Measurements from ENCODE around the gene CFAP73. TPM values are rescaled to one million over a fixed set of nuclear protein-coding genes. Genes with fewer than 3 reads are reported as not detected.

CFAP73 gene
- total RNA-seq = under 1 TPM; 0.17 to 0.38 TPM

DNA sequence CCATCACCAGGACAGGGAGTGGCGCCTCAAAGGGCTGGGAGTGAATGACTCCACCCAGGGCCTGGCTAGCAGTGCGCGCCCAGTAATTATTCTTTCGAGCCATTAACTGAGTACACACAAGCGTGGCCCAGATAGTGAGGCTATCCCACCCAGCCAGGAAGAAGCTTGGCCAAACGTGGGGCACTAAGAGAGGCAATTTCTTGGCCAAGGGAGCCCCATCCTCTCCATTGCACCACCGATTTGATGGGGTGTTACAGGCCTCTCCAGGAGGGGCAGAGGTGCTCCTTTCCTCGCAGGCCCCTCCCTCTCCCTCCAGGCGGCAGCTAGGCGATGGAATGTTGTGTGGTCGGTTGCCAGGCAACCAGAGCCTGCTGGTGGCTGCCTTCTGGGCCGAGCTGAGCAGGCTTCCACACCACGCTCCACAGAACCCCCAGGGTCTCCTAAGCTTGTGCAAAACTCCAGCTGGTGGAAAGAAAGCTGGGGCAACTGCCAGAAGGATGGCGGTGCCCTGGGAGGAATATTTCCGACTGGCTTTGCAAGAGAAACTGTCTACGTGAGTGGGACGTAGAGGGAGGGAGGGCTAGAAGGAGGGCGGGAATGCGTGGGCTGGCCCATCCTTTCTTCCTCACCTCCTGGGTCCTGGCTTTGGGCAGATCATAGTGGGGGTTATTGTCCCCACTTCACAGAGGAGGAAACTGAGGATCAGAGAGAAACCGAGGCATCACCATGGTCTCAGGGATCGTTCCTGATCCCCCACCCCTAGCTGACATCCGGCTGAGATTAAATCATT is at the start of gene CFAP73:
Gene CFAP73 (plus strand): TSS at position 364 of the 790 bp plus-strand sequence. CDS start 134 bp downstream, at position 498.
- ChIA-PET POLR2A (interaction anchor here (0.5 kb wide), 1 partner anchor 62 kb away, joined by 7 read pairs; no protein-coding TSS in a partner anchor), CTCF (interaction anchor here (0.5 kb wide), 1 partner anchor 1132 kb away, joined by 3 read pairs; no protein-coding TSS in a partner anchor)

DNA sequence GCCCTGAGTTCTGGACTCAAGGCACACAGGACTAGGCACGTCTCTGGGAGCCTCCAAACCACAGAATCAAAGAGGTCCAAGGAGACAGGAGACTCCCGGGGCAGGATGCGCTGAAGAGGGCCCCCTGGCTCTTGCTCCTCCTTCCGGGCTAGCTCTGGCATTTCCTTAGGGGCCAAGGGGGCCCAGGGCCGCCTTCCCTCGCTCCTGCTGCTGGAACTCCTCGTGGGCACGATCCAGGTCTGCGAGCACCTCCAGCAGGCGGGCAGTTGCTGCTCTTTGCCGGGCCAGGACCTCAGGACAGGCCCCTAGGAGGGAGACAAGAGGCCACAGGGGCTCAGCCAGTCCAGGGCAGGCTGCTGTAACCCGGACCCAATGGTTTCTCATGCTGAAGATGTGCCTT is 49.8 kb upstream of the CFAP73 start:
- ChIA-PET CTCF (interaction anchor here (0.5 to 2.5 kb wide), 5 partner anchors 11 to 267 kb away, joined by 3 to 22 read pairs (median 6); no protein-coding TSS in a partner anchor), POLR2A (no interaction called here)

DNA sequence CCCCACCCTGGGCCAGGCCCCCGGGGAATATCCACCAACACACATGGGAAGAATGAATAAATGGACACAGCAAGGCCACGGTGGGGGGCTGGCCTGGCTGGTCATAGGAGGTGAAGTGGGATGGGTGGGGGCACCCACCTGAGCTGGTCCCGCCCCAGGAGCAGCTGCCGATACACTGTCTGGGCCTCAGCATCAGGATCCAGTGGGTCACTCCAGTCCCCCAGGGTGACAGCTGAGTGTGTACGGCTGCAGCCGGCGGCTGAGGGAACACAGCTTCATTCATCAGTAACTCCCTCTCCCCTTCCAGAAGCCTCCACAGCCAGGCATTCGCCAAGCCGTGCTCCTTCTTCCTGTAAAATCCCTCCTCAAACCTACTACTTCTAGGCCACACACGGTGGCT is 47.8 kb upstream of the CFAP73 start:
- ChIA-PET CTCF (interaction anchor here (1.4 kb wide), 2 partner anchors 53 to 109 kb away, joined by 4 to 5 read pairs; no protein-coding TSS in a partner anchor), POLR2A (interaction anchor here (0.6 kb wide), 1 partner anchor 36 kb away, joined by 3 read pairs; no protein-coding TSS in a partner anchor)

DNA sequence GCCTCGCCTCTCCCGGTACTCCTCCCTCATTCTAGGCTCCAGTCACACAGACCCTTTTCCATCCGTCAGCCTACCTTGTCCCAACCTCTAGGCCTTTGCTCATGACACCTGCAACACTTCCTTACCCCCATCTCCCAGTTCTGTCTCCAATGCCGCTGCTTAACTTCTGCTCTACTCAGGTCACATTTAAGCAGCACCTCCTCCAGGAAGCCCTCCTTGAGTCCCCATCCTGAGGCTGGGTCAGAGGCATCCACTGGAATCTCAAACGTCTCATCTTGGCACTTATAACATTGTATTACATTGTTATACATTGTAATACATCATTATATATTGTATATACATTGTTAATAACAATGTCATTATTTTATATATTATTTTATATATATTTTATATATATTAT is 46.7 kb upstream of the CFAP73 start:
- ChIA-PET POLR2A (no interaction called here), CTCF (interaction anchor here (1.4 kb wide), 2 partner anchors 109 to 110 kb away, joined by 3 to 4 read pairs; no protein-coding TSS in a partner anchor)

DNA sequence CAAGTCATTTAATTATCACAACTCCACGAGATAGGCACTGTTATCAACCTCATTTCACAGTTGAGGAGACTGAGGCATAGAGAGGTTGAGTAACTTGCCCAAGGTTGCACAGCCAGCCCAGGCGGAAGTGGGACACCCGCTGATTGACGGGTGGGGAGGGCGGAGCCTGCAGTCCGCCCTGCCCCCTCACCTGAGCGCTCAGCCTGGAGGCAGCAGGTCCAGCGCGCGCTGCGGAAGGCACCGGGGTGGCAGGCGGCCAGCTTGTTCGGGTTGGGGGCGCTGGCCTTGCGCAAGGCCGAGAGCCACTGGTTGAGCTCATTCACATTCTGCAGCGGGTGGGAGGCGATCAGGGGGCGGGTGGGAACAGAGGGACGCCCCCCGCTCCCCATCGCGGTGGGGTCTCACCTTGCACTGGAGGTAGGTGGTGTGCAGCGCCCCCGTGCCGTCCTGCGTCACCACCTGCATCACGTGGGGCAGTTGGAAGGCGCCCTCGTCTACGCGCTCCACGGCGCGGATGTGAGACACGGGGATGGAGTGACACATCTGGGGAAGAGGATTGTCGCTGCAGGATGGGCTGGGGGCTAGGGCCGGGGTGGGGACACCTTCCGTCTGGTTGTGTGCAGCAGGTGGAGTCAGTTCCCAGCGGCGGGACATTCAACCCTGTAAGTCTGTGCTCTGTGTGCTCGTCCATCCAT is 45.6 kb upstream of the CFAP73 start:
- ChIA-PET CTCF (interaction anchor here (0.8 to 1.4 kb wide), 3 partner anchors 12 to 111 kb away, joined by 3 read pairs; no protein-coding TSS in a partner anchor), POLR2A (interaction anchor here (0.8 kb wide), 1 partner anchor 81 kb away, joined by 3 read pairs; the partner anchor contains the start of genes DDX54 and RITA1)

DNA sequence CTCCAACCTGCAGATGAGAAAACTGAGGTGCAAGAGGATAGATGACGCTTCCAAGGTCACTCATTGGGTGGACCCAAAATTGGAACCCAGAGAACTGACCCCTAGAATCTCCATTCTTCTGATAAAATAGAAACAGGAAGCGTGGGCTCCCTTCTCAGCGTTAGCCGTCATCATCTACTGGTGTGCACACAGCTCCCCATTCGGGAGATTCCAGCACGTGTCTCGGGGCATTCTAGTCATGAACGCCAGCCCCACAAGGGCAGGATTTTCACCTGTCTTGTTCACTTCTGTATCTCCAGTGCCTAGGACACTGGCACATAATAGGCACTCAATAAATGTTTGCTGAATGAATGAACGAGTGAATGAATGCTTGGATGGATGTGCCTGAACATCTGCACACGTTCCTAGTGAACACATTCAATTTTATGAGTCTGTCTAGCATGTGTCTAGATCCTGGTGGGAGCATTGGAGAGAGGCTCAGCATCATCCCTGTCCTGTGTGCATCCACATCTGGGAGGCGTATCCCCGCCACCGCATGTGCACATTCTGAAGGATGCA is 44.5 kb upstream of the CFAP73 start:
- ChIA-PET CTCF (interaction anchor here (0.7 to 0.8 kb wide), 2 partner anchors 13 to 123 kb away, joined by 3 read pairs; no protein-coding TSS in a partner anchor), POLR2A (no interaction called here)

DNA sequence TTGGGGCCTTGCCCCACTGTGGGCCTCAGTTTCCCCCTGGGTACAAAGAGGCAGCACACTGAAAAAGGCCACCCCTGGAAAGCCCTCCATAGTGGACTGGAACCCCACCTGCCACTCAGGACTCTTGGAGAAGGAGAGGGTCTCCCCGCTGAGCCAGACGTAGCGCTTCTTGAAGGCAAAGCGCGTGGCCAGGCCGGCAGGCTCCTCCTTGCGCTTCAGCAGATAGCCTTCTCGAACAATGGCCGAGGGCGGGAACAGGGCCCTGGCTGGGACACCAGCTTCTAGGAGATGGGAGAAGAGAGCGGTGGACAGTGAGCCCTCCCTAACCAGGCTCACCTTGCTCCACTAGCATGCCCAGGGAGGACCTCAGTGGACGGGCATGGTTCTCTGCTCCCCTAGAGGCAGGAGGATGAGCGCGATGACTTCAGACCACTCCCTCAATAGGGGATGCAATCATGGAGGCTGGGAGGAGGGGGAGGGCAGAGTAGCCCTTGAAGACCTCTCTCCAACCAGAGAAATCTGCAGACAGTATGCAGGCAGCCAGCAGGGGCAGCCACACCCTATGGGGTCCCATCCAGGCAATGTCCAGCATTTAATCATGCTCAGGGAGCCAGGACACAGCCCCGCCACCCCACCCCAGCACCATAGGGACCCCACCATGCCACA is 43.8 kb upstream of the CFAP73 start:
- ChIA-PET CTCF (no interaction called here), POLR2A (no interaction called here)

DNA sequence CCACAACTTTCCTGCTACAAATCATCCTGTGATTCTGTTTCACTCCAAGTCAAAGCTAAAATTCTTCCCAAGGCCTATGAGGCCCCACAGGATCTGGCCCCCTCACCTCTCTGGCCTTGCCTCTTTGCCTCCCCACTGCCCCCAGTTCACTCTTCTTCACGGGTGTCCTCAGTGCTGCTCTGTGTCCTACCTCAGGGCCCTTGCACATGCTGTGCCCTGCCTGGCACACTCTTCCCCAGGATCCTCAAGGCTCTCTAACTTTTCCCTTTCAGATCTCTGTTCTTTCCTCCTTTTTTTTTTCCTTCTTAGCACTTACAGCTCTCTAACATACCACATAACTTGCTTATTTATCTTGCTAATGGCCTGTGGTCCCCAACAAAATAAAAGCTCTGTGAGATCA is 43.2 kb upstream of the CFAP73 start:
- ChIA-PET CTCF (interaction anchor here (1.1 kb wide), 1 partner anchor 68 kb away, joined by 3 read pairs; no protein-coding TSS in a partner anchor), POLR2A (no interaction called here)

DNA sequence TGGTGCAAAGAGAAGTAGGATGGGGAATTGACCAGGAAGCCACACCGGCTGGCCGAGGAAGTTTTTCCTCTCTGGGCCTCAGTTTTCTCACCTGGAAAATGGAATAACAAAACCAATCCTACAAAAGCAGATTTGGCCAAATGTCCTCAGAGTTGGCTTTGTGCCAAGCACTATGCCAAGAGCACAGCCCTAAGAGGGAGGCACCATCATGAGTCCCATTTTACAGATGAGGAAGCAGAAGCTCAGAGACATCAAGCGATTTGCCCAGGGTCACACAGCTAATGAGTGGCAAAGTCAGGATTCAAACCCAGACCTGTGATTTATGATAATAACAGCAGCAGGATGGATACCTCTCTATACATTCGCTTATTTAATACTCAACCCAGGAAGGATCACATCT is 41.2 kb upstream of the CFAP73 start:
- ChIA-PET POLR2A (interaction anchor here (0.7 kb wide), 1 partner anchor 47 kb away, joined by 4 read pairs; no protein-coding TSS in a partner anchor), CTCF (no interaction called here)

DNA sequence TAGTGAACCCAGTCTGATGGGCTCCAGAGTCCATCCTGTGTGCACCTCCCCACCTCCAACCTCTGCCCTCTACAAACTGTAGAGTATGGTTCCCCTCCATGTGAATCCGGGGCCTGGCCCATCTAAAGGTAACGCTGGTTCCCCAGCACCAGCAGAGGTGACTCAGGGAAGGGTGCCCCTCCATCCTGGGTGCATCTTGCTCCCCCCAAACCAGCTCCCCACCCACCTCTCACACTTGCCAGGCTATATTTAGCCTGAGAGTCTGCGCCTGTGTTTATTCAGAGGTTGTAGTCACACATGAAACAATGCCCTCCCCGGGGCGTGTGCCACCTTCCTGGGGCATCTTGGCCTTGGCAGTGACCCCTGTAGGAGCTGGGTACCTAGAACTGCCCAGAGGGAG is 40.2 kb upstream of the CFAP73 start:
- POLR2A ChIA-PET = interaction anchor here (0.6 kb wide), 1 partner anchor 64 kb away, joined by 4 read pairs; no protein-coding TSS in a partner anchor
- CTCF ChIA-PET = no interaction called here

DNA sequence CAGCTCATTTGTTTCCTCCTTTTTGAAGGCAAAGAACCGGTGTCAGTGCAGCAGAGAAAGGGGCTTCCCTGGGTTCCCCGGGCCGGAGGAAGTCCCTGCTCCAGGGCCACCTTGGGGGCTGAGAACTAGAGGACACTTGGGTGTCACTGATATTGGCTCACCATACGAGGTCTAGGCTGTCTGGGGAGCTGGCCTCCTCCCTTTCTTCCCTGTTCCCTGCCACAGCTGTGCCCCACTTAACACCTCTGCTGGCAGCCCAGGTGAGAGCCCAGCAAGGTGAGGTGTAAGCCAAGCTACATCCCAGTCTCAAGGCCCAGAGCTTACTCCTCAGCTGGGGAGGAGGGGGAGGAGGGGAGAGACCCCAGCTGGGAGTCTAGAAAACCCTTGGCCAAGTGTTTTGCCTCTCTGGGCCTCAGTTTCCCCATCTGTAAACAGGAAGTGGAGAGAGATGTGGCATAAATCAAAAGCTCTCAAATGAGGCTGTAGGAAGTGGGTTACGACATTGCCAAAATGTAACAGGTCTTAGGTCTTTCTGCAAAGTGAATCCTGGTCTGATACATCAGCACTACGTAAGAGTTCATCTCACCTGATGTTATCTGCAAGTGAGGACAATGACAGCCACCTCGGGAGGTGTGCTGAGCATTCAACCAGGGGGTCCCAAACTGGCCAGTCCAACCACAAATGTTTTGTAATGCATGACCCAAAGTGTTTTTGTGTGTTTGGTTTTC is 39.5 kb upstream of the CFAP73 start:
- CTCF ChIA-PET = no interaction called here
- POLR2A ChIA-PET = interaction anchor here (0.6 kb wide), 1 partner anchor 64 kb away, joined by 4 read pairs; no protein-coding TSS in a partner anchor

DNA sequence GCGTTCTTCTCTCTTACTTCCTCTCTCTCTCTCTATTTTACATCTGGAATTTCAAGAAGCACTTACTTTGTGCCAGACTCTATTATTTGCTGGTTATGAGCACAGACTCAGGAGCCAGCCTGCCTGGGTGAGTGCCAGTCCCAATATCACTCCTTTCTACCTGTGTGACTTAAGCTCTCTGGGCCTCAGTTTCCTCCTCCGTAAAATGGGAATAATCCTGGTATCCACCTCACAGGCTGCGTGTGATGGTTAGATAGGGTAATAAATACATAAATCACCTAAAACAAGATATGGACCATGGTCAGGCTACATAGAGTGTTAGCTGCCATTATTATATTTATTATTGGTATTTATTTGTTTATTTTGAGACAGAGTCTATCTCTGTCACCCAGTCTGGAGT is 38.3 kb upstream of the CFAP73 start:
- CTCF ChIA-PET = no interaction called here
- POLR2A ChIA-PET = no interaction called here

DNA sequence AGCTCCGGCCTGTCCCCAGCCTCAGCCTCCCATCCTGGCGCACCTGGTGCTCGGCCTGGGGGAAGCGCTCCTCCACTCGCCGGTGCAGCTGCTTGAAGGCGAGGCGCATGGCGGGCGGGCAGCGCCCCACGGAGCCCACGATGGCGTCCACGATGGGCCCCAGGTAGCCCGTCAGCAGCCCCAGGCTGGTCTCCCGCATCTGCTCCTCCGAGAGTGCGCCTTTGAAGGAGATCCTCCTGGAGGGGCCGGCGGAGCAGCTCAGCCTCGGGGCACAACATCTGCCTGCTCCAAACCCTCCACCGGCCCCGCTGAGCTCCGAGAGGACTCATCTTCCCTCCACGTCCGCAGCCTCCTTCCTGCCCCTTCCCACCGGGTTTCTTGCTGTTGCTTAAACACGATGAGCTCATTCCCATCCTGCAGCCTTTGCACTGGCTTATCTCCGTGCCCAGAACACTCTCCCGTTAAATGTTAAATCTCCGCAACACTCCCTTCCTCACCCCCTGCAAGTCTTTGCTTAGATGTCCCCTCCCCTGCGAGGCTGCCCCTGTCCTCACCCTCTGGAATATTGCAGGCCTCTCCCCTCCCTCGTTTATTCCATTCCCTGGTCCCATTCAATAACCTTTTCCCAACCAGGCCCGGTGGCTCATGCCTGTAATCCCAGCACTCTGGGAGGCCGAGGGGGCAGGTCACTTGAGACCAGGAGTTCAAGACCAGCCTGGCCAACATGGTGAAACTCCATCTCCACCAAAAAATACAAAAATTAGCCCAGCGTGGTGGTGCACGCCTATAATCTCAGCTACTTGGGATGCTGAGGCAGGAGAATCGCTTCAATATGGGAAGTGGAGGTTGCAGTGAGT is 37.3 kb upstream of the CFAP73 start:
- CTCF ChIA-PET = interaction anchor here (1.0 kb wide), 1 partner anchor 10 kb away, joined by 3 read pairs; no protein-coding TSS in a partner anchor
- POLR2A ChIA-PET = no interaction called here

DNA sequence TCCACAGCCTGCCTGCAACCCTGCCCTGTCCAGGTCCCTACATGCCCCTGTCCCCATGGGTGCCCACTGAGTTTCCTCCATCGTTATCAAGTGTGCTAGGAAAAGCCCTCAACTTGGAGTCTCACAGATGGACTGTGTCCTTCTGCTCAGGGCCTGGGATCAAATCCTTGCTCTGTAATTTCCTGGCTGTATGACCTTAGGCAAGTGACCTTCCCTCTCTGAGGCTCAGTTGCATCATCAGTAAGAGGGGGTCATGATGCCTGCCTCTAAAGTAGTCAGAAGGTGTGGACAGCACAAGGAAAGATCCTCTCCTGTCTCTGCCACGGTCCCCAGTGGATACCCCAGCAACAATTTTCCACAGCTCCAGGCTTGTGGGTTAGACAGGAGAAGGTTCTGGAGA is 36.1 kb upstream of the CFAP73 start:
- POLR2A ChIA-PET = no interaction called here
- CTCF ChIA-PET = interaction anchor here (0.9 kb wide), 1 partner anchor 15 kb away, joined by 3 read pairs; no protein-coding TSS in a partner anchor

DNA sequence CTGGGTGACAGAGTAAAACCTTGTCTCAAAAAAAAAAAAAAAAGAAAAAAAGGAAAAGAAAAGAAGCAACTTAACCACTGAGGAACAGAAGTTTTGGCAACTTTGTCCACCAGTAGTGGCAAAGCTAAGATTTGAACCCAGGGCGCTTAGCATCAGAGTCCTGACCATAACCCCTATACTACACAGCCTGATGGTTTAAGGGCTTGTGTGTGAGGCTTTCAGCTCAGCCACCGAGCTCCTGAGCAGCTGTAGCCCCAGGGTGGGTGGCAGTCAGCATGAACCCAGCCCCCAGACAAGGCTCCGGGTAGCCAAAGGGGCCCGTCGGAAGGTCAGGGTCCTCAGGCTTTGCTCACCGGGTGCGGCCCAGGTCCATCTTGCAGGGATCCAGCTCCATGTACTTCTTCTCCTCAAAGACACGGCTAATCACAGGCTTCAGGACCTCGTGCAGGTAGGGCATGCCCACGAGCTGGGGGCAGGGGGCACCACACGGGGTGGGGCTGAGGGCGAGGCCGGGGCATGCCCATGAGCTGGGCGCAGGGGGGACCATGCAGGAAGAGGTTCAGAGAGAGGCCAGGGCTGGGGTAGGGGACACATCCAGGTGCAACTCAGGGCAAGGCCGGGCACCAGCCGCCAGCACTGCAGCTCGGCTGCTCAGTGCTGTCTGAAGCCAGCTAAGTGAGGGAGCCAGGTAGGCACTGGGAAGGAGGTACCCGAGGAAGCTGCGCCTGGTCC is 34.9 kb upstream of the CFAP73 start:
- ChIA-PET POLR2A (no interaction called here), CTCF (no interaction called here)

DNA sequence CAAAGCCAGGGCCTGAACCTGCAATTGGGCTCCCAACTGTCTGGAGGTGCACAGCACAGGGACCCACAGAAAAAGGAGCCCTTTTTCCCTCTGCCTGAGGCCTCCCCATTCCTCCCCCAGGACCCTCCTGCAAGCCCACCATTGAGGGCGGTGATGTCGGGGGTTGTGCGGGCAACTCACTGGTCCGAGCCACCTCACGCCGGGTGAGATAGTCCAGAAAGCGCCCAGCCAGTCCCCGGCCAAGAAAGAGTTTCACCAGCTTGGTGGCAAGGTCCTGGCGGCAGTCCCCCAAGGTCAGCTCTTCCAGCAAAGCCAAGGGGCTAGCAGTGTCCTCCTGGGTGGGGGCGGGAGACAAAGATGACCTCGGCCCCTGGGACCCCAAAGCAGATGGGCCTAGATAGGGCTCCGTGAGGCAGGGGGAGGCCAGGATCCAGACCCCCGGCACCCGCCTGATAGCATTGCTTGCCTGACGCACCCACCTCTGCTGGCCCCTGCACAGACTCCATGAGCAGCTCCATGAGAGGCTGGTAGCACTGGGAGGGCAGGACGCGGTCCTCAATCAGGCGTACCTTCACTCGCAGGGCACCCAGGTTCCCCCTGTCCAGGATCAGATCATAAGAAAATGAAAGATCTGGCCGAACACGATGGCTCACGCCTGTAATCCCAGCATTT is 33.9 kb upstream of the CFAP73 start:
- ChIA-PET CTCF (interaction anchor here (0.7 kb wide), 1 partner anchor 125 kb away, joined by 3 read pairs; no protein-coding TSS in a partner anchor), POLR2A (interaction anchor here (0.6 kb wide), 1 partner anchor 243 kb away, joined by 3 read pairs; no protein-coding TSS in a partner anchor)
